AG09309 (cell line): ENCODE data around the gene ING1.

Source experiments
- DNase-seq: peaks from one replicate; pipeline ENCODE4 v3.0.0-alpha.2; 2010; ENCODE audit warnings: low read depth
- H3K4me3 ChIP-seq: 2 replicates; pipeline ENCODE4 v1.5.1; 2011; ENCODE audit warnings: mild to moderate bottlenecking, low read depth, low read length, moderate library complexity; ENCODE audit not compliant: control insufficient read depth
- TF ChIP-seq, protein P1 (sequence below): IDR thresholded peaks from 2 replicates; pipeline ENCODE4 v1.5.1; 2011; ENCODE audit warnings: mild to moderate bottlenecking, low read depth, low read length, inconsistent platforms; ENCODE audit not compliant: insufficient read depth, control insufficient read depth; ENCODE audit errors: missing control alignments

Gene ING1

GRCh38 chr13:110731072-110731471 lies 17.6 kb downstream of the ING1 start:
- H3K4me3 ChIP-seq, result no peak overlapping the region
- DNase-seq, result no peak
- TF ChIP-seq, protein P1, sequence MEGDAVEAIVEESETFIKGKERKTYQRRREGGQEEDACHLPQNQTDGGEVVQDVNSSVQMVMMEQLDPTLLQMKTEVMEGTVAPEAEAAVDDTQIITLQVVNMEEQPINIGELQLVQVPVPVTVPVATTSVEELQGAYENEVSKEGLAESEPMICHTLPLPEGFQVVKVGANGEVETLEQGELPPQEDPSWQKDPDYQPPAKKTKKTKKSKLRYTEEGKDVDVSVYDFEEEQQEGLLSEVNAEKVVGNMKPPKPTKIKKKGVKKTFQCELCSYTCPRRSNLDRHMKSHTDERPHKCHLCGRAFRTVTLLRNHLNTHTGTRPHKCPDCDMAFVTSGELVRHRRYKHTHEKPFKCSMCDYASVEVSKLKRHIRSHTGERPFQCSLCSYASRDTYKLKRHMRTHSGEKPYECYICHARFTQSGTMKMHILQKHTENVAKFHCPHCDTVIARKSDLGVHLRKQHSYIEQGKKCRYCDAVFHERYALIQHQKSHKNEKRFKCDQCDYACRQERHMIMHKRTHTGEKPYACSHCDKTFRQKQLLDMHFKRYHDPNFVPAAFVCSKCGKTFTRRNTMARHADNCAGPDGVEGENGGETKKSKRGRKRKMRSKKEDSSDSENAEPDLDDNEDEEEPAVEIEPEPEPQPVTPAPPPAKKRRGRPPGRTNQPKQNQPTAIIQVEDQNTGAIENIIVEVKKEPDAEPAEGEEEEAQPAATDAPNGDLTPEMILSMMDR, result no peak

- DNase-seq, result no peak
- H3K4me3 ChIP-seq, result no peak overlapping the region
- TF ChIP-seq, protein P1, result no peak
These were observed 21.1 kb downstream of the ING1 start for GRCh38 chr13:110734561-110734960.

DNA sequence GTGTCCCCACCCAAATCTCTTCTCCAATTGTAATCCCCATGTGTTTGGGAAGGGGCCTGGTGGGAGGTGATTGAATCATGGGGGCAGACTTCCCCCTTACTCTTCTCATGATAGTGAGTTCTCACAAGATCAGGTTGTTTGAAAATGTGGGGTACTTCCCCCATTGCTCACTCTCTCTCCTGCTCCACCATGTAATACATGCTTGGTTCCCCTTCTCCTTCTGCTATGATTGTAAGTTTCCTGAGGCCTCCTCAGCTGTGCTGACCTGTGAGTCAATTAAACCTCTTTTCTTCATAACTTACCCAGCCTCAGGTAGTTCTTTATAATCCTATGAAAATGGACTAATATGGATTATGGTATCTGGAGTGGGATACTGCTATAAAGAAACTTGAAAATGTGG lies 24.1 kb downstream of the ING1 start:
- no peak for DNase-seq
- H3K4me3 ChIP-seq, result no peak overlapping the region
- TF ChIP-seq, protein P1, result no peak

GRCh38 chr13:110743687-110744086 lies 30.2 kb downstream of the ING1 start:
- TF ChIP-seq, protein P1, result no peak
- DNase-seq, result no peak
- H3K4me3 ChIP-seq, result no peak overlapping the region

GRCh38 chr13:110746438-110746837 lies 32.9 kb downstream of the ING1 start:
- TF ChIP-seq, protein P1, result no peak
- H3K4me3 ChIP-seq, result no peak overlapping the region
- DNase-seq, result no peak

- DNase-seq, result no peak
- H3K4me3 ChIP-seq, result no peak overlapping the region
- TF ChIP-seq, protein P1, result no peak
These were observed 34.8 kb downstream of the ING1 start for GRCh38 chr13:110748271-110748670.

DNA sequence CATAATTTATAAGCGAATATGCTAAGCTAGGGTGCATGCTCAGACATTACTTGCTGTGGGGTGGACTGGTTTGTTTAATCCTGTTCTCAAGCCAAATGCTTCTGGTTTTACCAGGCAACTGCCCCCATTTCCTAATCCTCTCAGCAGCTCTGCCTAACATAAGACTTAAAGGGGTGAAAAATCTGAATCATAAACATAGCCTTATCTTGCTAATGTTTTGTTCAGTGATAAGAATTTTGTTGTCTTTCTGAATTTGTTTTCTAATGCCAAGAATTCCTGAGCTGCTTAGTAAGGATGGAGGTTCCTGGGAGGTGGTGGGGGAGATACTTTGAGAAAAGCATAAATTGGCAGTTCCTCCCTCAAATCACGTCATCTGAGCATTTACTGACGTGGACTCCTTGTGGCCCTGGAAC lies 42.7 kb downstream of the ING1 start:
- peak; percentile 14 for DNase-seq
- TF ChIP-seq, protein P1, result no peak
- H3K4me3 ChIP-seq, result no peak overlapping the region
